Endometrial microvascular endothelial cells (primary cell): Measurements from ENCODE around the gene GUK1. TPM values are rescaled to one million over a fixed set of nuclear protein-coding genes. Genes with fewer than 3 reads are reported as not detected.
"Not testable (repeated sequence)": the region's sequence is repeated elsewhere in the genome, so short reads cannot be mapped to it uniquely, and the experiment has no call there.

ENCODE experiments used
- in situ Hi-C: cut with HindIII; loops from 2 replicates; pipeline ENCODE4 v1.10.0; 2017; ENCODE audit warnings: low sequenced_read_pairs, low pct_unique_long_range_greater_than_20kb; ENCODE audit errors: inconsistent ontology term
- total RNA-seq: library from RNA; depleted of rRNA; stranded (reverse); fragments of >200 nt; gene quantifications from one replicate; pipeline ENCODE4 v1.2.3, GENCODE V29; 2015; ENCODE audit errors: inconsistent ontology term

Gene GUK1
- total RNA-seq, 1 donor from 2014 or later, result 265 TPM

GRCh38 chr1:228102791-228103620 lies 37.1 kb upstream of the GUK1 start, which contains the start of gene C1orf35:
Gene C1orf35, minus strand, starts transcription at chr1:228103325. Its CDS starts 98 bp downstream, at chr1:228103227.
- in situ Hi-C loops, result no loop called here

- in situ Hi-C loops, result no loop called here
Observed at GRCh38 chr1:228104526-228105269, 35.4 kb upstream of the GUK1 start.

GRCh38 chr1:228105270-228105995 lies 34.6 kb upstream of the GUK1 start:
- in situ Hi-C loops, result no loop called here

- in situ Hi-C loops, result no loop called here
Observed at GRCh38 chr1:228105996-228106799, 33.9 kb upstream of the GUK1 start.

GRCh38 chr1:228106800-228107054 lies 33.4 kb upstream of the GUK1 start:
- in situ Hi-C loops, result no loop called here

- in situ Hi-C loops, result no loop called here
Observed at GRCh38 chr1:228107636-228108035, 32.4 kb upstream of the GUK1 start.

- in situ Hi-C loops, result no loop called here
Observed at GRCh38 chr1:228108055-228108690, 31.9 kb upstream of the GUK1 start.

GRCh38 chr1:228108742-228109072 lies 31.4 kb upstream of the GUK1 start:
- in situ Hi-C loops, result no loop called here

- in situ Hi-C loops, result no loop called here
Observed at GRCh38 chr1:228109073-228109961, 30.8 kb upstream of the GUK1 start, which contains the start of gene MRPL55. Gene MRPL55, minus strand, starts transcription at chr1:228109299. Its CDS starts 1,039 bp downstream, at chr1:228108260.

GRCh38 chr1:228109962-228110488 lies 30.1 kb upstream of the GUK1 start:
- in situ Hi-C loops, result no loop called here

GRCh38 chr1:228110556-228110955 lies 29.5 kb upstream of the GUK1 start:
- in situ Hi-C loops, result no loop called here

- in situ Hi-C loops, result not testable (repeated sequence)
Observed at GRCh38 chr1:228111315-228111714, 28.8 kb upstream of the GUK1 start.

- in situ Hi-C loops, result no loop called here
Observed at GRCh38 chr1:228112167-228112566, 27.9 kb upstream of the GUK1 start.

GRCh38 chr1:228112617-228113016 lies 27.5 kb upstream of the GUK1 start:
- in situ Hi-C loops, result no loop called here

- in situ Hi-C loops, result no loop called here
Observed at GRCh38 chr1:228114827-228115226, 25.3 kb upstream of the GUK1 start.

- in situ Hi-C loops, result no loop called here
Observed at GRCh38 chr1:228117335-228117734, 22.7 kb upstream of the GUK1 start.

- in situ Hi-C loops, result no loop called here
Observed at GRCh38 chr1:228118040-228118439, 22.0 kb upstream of the GUK1 start.
